Panc1 (cell line): ENCODE measurements around the gene PARD6B. TPM values are rescaled to one million over a fixed set of nuclear protein-coding genes. Genes with fewer than 3 reads are reported as not detected.
A peak's percentile ranks its signal among the peaks of the same experiment; 100 is the strongest.
"Not testable (repeated sequence)": the region's sequence is repeated elsewhere in the genome, so short reads cannot be mapped to it uniquely, and the experiment has no call there.

ENCODE experiments used
- ATAC-seq: fragments of 200-7000 bp; cut with Tn5 transposase; 2 replicates; pipeline ENCODE4 v1.9.1; 2020; ENCODE audit warnings: mild to moderate bottlenecking, moderate library complexity
- BruUV-seq: library from RNA; stranded (reverse); fragments of 400-500 nt; replicated peaks from 2 replicates; lab custom pipeline; 2021; lab: Mats Ljungman, UMichigan
- CTCF ChIA-PET: fragments of 300-600 bp; sonication (Branson Sonifier 250); formaldehyde crosslinking; loops from one replicate; lab custom pipeline; 2022; ENCODE audit warnings: antibody characterized with exemption; lab: Charles Lee
- POLR2A ChIA-PET: fragments of 300-600 bp; sonication (Branson Sonifier 250); formaldehyde crosslinking; loops from one replicate; lab custom pipeline; 2022; ENCODE audit warnings: antibody characterized with exemption; lab: Charles Lee
- DNase-seq: peaks from one replicate; pipeline ENCODE4 v3.0.0-alpha.2; 2010; ENCODE audit warnings: low read depth, low spot score
- H3K27ac ChIP-seq: 2 replicates; pipeline ENCODE4 v1.5.1; 2011; ENCODE audit warnings: mild to moderate bottlenecking, low read length, inconsistent platforms
- H3K27me3 ChIP-seq: fragments of 200-500 bp; sonication (Bioruptor generic); 2 replicates; pipeline ENCODE4 v1.6.0; 2014; ENCODE audit warnings: low read length, inconsistent platforms; ENCODE audit not compliant: control insufficient read depth, insufficient read depth
- H3K36me3 ChIP-seq: fragments of 200-500 bp; sonication (Bioruptor generic); 2 replicates; pipeline ENCODE4 v1.5.1; 2014; ENCODE audit warnings: inconsistent platforms, mild to moderate bottlenecking, low read length, moderate library complexity; ENCODE audit not compliant: control insufficient read depth, insufficient read depth
- H3K4me1 ChIP-seq: 2 replicates; pipeline ENCODE4 v1.5.1; 2011; ENCODE audit warnings: inconsistent platforms, mild to moderate bottlenecking, low read length, moderate library complexity; ENCODE audit not compliant: control insufficient read depth, insufficient read depth
- H3K4me3 ChIP-seq, 2 experiments: 2 replicates each; pipeline ENCODE4 v1.5.1; 2011 to 2012; ENCODE audit warnings: low read depth in 2 of 2, low read length in 2 of 2, mild to moderate bottlenecking in 2 of 2, inconsistent platforms in 1 of 2, moderate library complexity in 1 of 2
- H3K9me3 ChIP-seq: fragments of 200-500 bp; sonication (Bioruptor generic); 2 replicates; pipeline ENCODE4 v1.5.1; 2014; ENCODE audit warnings: low read depth, mild to moderate bottlenecking, inconsistent platforms, low read length, moderate library complexity; ENCODE audit not compliant: control insufficient read depth, insufficient read depth
- POLR2AphosphoS5 ChIP-seq: IDR thresholded peaks from 2 replicates; pipeline ENCODE4 v1.6.1; 2012; ENCODE audit warnings: mild to moderate bottlenecking, low read depth, low read length, moderate library complexity
- SIN3A ChIP-seq: IDR thresholded peaks from 2 replicates; pipeline ENCODE4 v1.6.1; 2012; ENCODE audit warnings: low read depth, mild to moderate bottlenecking, low read length, moderate library complexity, borderline replicate concordance; ENCODE audit not compliant: insufficient read depth
- TCF7L2 ChIP-seq: IDR thresholded peaks from 2 replicates; pipeline ENCODE4 v1.6.1; 2011; ENCODE audit warnings: mild to moderate bottlenecking, low read depth, low read length, inconsistent platforms
- in situ Hi-C: cut with HindIII; loops from 2 replicates; pipeline ENCODE4 v1.10.0; 2016; ENCODE audit warnings: low sequenced_read_pairs, low pct_unique_long_range_greater_than_20kb
- intact Hi-C: fragments of 100-400 bp; cut with micrococcal nuclease; formaldehyde crosslinking; loops from one replicate; pipeline ENCODE4 v1.10.0; 2022; ENCODE audit not compliant: unreplicated experiment
- total RNA-seq: library from RNA; stranded (reverse); gene quantifications from one replicate; pipeline ENCODE4 v1.2.1, GENCODE V29; 2021; ENCODE audit not compliant: unreplicated experiment
- TF ChIP-seq, protein P1 (sequence below), 2 experiments: IDR thresholded peaks; 2 replicates each; pipeline ENCODE4 v1.6.1; 2011 to 2012; ENCODE audit warnings: low read depth in 2 of 2, control low read depth in 1 of 2, low read length in 1 of 2, mild to moderate bottlenecking in 1 of 2, moderate library complexity in 1 of 2; ENCODE audit not compliant: insufficient read depth in 1 of 2
- TF ChIP-seq, protein P2 (sequence below): fragments of 450-650 bp; IDR thresholded peaks from 2 replicates; pipeline ENCODE4 v1.5.1; 2017; ENCODE audit warnings: mild to moderate bottlenecking

PARD6B gene
- total RNA-seq, 1 experiment from 2014 or later, result 132 TPM

DNA sequence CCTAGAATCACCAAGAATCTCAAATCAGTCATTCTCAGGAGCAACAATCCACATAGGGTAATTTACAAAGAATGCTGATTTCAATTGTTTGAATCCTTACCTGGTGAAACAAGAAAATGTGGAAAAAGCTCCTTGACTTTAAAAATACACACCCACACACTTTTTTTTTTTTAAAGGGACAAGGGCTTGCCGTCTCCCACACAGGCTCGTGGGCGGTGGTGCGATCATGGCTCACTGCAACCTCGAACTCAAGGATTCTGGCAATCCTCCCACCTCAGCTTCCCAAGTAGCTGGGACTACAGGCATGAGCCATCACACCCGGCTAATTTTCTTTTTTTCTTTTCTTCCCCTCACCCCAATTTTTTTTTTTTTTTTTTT lies 30.7 kb downstream of the PARD6B start:
- Histone ChIP-seq H3K4me1 (peaks cover 71% of the 10 kb centered on the region), H3K27ac (peak overlapping the region; percentile 99), H3K36me3 (no peaks in the 10 kb centered on the region), H3K4me3 (peak overlapping the region in 1 of 2 experiments; percentile 2; a peak in 1 of 4 replicates), H3K27me3 (no peaks in the 10 kb centered on the region), H3K9me3 (no peaks in the 10 kb centered on the region)
- peak; percentile 29 for ATAC-seq
- DNase-seq, result no peak
- intact Hi-C loops (no loop called here), in situ Hi-C loops (no loop called here)
- TF ChIP-seq, protein P1, sequence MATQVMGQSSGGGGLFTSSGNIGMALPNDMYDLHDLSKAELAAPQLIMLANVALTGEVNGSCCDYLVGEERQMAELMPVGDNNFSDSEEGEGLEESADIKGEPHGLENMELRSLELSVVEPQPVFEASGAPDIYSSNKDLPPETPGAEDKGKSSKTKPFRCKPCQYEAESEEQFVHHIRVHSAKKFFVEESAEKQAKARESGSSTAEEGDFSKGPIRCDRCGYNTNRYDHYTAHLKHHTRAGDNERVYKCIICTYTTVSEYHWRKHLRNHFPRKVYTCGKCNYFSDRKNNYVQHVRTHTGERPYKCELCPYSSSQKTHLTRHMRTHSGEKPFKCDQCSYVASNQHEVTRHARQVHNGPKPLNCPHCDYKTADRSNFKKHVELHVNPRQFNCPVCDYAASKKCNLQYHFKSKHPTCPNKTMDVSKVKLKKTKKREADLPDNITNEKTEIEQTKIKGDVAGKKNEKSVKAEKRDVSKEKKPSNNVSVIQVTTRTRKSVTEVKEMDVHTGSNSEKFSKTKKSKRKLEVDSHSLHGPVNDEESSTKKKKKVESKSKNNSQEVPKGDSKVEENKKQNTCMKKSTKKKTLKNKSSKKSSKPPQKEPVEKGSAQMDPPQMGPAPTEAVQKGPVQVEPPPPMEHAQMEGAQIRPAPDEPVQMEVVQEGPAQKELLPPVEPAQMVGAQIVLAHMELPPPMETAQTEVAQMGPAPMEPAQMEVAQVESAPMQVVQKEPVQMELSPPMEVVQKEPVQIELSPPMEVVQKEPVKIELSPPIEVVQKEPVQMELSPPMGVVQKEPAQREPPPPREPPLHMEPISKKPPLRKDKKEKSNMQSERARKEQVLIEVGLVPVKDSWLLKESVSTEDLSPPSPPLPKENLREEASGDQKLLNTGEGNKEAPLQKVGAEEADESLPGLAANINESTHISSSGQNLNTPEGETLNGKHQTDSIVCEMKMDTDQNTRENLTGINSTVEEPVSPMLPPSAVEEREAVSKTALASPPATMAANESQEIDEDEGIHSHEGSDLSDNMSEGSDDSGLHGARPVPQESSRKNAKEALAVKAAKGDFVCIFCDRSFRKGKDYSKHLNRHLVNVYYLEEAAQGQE (IDR thresholded peaks at IDR 0.05; ENCODE audit: insufficient read depth in 1 of 2, low read depth in 2 of 2, low read length in 1 of 2), result no peak
- TF ChIP-seq POLR2AphosphoS5, result peak; percentile 14; the same call in 1 of the 2 replicates
- POLR2A ChIA-PET, result no interaction called here
- CTCF ChIA-PET, result interaction anchor here (0.6 kb wide), 1 partner anchor 117 kb away, joined by 3 read pairs; no protein-coding TSS in a partner anchor
- BruUV-seq, result TSS peak; percentile 16

DNA sequence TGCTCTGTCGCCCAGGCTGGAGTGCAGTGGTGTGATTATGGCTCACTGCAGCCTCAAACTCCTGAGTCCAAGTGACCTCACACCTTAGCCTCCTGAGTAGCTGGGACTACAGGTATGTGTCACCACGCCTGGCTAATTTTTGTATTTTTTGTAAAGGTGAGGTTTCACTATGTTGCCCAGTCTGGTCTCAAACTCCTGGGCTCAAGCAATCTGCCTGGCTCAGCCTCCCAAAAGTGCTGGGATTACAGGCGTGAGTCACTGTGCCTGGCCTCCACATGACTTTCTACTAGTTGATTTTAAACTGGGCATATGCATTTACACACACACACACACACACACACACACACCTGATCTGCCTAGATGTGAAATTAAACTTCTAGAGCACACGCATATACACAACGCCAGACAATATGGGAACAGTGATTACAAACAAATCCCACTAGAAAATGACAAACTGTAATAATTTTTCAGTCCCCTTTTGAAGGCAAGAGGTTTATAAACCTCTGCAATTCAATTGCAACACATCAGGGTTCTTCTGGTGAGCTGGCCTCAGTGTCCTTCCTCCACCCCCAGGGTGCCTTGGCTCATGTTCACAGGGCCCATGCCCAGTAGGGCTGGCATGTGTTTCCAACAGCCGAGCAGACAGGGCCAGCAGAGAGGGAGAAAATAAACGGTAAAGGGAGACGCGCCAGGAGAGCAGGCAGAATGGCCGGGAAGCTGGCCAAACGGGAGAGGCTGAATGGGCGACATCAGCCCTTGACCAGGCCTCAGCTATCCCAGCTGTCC lies 31.2 kb downstream of the PARD6B start:
- peak overlapping the region in 1 of 2 experiments; percentile 2; a peak in 1 of 4 replicates for H3K4me3 ChIP-seq
- no peaks in the 10 kb centered on the region for H3K36me3 ChIP-seq
- H3K27ac ChIP-seq, result peak overlapping the region; percentile 99
- intact Hi-C loops, result no loop called here
- H3K27me3 ChIP-seq, result no peaks in the 10 kb centered on the region
- peak; percentile 79 for DNase-seq
- peak; percentile 52 for ATAC-seq
- no peaks in the 10 kb centered on the region for H3K9me3 ChIP-seq
- ChIA-PET CTCF (no interaction called here), POLR2A (interaction anchor here (0.6 kb wide), 1 partner anchor 19 kb away, joined by 11 read pairs; no protein-coding TSS in a partner anchor)
- in situ Hi-C loops, result no loop called here
- TF ChIP-seq TCF7L2 (peak; percentile 83; the same call in 1 of the 2 replicates), POLR2AphosphoS5 (peak; percentile 70; the same call in 1 of the 2 replicates), SIN3A (no peak)
- TF ChIP-seq, protein P2, sequence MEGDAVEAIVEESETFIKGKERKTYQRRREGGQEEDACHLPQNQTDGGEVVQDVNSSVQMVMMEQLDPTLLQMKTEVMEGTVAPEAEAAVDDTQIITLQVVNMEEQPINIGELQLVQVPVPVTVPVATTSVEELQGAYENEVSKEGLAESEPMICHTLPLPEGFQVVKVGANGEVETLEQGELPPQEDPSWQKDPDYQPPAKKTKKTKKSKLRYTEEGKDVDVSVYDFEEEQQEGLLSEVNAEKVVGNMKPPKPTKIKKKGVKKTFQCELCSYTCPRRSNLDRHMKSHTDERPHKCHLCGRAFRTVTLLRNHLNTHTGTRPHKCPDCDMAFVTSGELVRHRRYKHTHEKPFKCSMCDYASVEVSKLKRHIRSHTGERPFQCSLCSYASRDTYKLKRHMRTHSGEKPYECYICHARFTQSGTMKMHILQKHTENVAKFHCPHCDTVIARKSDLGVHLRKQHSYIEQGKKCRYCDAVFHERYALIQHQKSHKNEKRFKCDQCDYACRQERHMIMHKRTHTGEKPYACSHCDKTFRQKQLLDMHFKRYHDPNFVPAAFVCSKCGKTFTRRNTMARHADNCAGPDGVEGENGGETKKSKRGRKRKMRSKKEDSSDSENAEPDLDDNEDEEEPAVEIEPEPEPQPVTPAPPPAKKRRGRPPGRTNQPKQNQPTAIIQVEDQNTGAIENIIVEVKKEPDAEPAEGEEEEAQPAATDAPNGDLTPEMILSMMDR, result no peak
- BruUV-seq, result no TSS peak
- peaks cover 76% of the 10 kb centered on the region for H3K4me1 ChIP-seq

DNA sequence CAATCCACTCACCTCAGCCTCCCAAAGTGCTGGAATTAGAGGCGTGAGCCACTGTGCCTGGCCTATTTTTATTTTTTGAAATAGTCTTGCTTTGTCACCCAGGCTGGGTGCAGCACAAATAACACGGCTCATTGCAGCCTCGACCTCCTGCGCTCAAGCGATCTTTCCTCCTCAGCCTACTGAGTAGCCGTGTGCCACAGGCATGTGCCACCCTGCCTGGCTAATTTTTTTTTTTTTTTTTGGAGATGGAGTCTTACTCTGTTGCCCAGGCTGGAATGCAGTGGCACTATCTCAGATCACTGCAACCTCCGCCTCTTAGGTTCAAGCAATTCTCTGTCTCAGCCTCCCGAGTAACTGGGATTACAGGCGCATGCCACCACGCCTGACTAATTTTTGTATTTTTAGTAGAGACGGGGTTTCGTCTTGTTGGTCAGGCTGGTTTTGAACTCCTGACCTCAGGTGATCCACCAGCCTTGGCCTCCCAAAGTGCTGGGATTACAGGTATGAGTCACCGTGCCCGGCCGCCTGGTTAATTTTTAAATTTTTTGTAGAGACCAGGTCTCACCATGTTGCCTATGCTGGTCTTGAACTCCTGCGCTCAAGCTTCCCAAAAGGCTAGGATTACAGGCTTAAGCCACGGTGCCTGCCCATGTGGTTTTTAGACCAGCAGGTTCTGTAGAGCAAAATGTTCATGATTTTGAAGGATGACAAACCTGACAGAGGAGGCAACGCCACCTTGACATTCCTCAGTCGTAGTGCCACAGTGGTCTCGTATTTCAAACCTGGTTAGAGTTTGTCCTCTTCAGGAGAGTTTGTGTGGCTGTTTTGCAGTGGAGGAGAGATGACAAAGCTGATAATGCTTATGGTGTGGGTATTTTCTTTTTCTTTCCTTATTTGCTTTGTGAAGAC lies 32.4 kb downstream of the PARD6B start:
- DNase-seq, H3K36me3 ChIP-seq, POLR2A ChIA-PET, ATAC-seq, intact Hi-C loops, H3K9me3 ChIP-seq, H3K4me3 ChIP-seq, H3K27me3 ChIP-seq, in situ Hi-C loops, BruUV-seq: not testable (repeated sequence)
- peaks cover 76% of the 10 kb centered on the region for H3K4me1 ChIP-seq
- H3K27ac ChIP-seq, result peak overlapping the region; percentile 99
- CTCF ChIA-PET, result interaction anchor here (1.5 kb wide), 1 partner anchor 24 kb away, joined by 3 read pairs; no protein-coding TSS in a partner anchor

DNA sequence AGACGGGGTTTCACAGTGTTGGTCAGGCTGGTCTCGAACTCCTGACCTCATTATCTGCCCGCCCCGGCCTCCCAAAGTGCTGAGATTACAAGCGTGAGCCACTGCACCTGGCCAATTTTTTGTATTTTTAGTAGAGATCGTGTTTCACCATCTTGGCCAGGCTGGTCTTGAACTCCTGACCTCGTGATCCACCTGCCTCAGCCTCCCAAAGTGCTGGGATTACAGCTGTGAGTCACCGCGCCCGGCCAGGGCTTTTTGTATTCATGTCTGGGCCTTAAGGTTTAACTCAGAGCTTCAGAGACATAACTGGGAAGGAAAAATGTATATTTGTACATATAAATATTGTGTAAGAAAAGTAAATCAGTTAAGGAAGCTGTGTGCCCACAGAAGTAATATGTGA lies 33.9 kb downstream of the PARD6B start:
- DNase-seq, BruUV-seq, H3K4me3 ChIP-seq, H3K9me3 ChIP-seq, intact Hi-C loops, in situ Hi-C loops, H3K36me3 ChIP-seq, H3K27me3 ChIP-seq, ATAC-seq: not testable (repeated sequence)
- CTCF ChIA-PET, result interaction anchor here (0.6 to 1.5 kb wide), 2 partner anchors 23 to 28 kb away, joined by 3 read pairs; no protein-coding TSS in a partner anchor
- Histone ChIP-seq H3K27ac (peak overlapping the region; percentile 99), H3K4me1 (peaks cover 73% of the 10 kb centered on the region)
- POLR2A ChIA-PET, result interaction anchor here (1.2 to 1.8 kb wide), 2 partner anchors 12 to 23 kb away, joined by 3 to 8 read pairs; no protein-coding TSS in a partner anchor
